ENCODE results near the gene GRIA1.
"Not testable (repeated sequence)": the region's sequence is repeated elsewhere in the genome, so short reads cannot be mapped to it uniquely, and the experiment has no call there.

Gene GRIA1

GRCh38 chr5:153670101-153670500, 179.6 kb downstream of the GRIA1 start:
- DNase-seq, result no peak

DNA sequence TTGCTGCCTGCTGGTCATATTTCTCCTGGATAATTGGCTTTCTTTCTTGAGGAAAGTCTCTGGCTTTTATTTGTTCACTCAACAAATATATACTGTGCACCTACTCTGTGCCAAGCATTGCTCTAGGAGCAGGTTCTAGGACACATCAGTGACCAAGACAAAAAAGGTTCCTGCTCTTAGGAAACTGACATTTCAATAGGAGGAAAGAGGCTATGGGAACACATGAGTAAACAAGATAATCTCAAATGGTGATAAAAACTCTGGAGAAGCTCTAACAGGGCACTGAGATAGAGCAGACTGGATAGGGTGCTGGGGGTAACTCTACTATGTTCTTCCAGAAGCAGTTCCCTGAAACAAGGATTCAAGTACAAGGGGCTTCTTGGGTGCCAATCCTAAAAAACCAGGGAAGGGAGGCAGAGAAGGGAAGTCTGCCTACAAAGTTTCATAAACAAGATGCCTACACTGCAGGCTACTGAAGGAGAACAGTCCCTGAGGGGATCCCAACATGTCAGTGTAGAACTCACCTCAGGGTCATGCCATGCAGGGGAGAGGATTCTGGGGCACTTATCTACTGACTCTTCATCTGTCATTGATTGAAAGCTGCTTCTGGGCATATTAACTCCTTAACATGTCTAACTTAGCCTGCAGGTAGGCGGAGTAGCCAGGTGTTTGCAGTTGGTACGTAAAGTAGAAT, 181.3 kb downstream of the GRIA1 start:
- no peak for DNase-seq

GRCh38 chr5:153672347-153673090, 182.0 kb downstream of the GRIA1 start:
- no peak for DNase-seq

- no peak for DNase-seq
These were observed 183.9 kb downstream of the GRIA1 start for GRCh38 chr5:153674356-153674755.

DNA sequence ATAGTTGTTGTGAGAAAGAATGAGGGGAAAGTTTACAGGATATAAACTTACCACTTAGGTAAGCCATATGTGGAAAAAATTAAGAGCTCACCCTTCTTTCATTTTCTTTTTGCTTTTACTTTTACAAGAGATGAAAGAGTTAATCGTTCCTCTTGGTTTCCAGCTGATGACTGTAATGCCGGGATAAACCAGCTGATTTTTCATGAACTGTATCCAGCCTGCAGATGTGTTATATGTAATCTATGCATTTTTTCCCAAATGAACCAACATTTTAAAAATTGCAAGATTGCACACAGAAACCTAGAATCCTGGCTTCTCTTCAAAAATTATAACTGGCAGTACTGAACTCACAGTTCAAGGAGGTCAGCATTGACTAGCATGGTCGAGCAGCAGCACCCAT, 185.9 kb downstream of the GRIA1 start:
- DNase-seq, result no peak

DNA sequence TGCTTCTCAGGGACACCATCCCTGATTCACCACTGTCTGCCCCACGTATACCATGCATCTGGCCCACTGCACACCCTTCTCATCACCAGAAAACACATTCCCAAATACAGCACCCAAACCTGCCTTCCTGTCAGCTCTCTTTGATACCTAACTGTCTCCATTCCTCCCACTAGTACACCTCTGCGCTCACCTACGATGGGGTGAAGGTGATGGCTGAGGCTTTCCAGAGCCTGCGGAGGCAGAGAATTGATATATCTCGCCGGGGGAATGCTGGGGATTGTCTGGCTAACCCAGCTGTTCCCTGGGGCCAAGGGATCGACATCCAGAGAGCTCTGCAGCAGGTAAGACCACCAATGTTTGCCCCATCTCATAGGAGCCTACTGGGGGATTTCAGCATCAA, 186.4 kb downstream of the GRIA1 start:
- no peak for DNase-seq

DNA sequence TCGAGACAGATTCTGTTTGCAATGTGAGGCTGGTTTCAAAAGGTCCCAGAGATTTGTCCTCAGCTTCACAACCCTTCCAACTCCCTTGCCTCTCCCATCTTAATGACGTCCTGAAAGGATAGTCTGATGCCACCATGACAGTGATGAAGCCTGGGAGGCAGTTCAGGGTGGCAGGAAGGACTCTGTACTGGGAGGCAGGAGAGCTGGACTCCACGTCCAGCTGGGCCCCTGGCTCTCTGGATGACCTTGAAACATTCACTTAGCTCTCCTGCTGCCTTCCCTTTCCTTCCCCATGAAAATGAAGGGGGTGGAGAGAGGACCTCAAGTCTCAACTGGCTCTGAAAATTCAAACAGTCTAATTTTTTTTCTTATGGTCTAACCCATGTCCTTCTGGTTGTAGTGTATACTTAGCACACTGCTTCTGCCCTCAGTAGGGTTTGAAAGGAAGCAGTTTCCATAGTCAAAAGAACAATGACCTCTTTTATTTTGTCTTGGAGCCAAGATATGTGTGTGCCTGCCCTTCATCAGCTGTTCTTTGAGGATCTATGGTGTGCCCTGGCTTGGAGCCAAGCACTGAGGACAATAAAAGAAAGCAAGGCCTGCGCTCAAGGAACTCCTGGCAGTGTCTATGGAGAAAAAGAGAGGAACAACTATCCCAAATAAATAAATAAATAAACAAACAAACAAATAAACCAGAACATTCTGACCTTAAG, 188.3 kb downstream of the GRIA1 start:
- DNase-seq, result no peak

- no peak for DNase-seq
These were observed 199.8 kb downstream of the GRIA1 start for GRCh38 chr5:153690236-153690635.

DNA sequence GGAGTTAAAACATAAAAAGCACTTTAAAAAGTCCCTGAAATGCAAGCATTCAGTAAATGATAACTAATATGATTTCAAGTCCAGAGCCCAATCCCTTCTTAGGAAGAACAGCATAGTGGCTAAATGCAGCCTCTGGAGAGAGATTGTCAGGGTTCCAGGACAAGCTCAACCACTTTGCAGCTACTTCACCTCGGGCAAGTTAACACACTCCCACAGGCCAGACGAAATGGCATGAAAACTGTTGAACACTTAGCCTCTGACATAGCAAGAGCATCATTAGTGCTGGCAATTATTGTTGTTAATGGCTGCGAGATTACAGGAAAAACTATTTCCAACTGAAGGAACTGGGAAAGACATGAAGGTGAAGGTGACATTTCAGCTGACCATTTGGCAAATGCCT, 205.8 kb downstream of the GRIA1 start:
- DNase-seq, result no peak

- DNase-seq, result no peak
These were observed 208.6 kb downstream of the GRIA1 start for GRCh38 chr5:153699035-153699434.

DNA sequence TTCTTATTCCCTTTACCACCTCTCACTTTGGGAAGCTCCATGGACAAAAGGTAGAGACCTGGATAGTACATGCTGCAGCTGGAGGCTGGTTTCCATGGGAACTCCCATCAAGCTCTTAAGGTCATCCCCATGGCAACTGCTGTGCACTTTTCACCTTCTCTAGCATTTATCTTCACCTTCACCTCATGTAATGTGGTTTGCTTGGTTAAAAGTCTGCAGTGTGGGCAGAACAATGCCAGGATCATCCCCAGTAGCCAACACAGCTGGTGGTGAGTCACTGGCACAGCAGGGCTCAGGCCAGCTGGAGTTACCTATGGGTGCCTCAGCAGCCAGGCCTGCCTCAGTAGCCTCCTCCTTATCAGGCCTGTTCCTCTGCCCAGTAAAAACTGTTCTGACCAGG, 210.5 kb downstream of the GRIA1 start:
- DNase-seq, result no peak

DNA sequence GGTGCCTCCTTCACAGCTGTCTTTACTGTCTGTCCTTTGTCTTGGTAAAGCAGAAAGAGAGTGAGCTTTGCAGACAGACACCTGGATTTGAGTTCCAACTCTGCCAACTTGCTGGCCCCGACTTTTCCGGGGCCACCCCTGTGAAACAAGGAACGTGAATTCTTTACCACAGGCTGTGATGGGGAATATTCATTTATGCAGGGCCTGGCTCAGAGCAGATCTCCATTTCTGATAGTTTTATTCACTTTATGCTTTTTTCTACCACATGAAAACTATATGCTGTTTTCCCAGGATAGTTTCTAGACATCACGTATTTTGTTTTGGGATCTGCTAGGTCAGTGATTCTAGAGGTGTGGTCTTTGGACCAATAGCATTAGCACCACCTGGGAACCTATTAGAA, 211.8 kb downstream of the GRIA1 start:
- no peak for DNase-seq

DNA sequence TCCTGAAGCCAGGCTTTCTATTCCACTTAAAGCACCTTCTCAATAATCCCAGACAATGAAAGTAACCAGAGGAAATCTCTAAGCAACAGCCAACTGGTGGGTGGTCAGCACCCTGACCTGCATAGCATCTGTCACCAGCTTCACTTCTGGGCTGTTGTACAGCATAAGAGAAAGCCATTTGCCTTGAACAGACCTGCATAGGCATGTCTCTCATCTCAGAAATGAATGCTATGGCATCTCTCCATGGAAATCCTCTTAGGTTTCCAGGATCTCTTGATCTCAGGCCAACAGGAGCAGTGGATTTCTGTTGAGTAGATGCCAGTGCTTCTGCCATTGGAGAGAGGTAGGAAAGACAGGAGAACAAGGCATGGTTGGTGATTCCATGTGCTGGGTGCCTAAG, 213.6 kb downstream of the GRIA1 start:
- DNase-seq, result no peak

- DNase-seq, result no peak
These were observed 217.2 kb downstream of the GRIA1 start for GRCh38 chr5:153707626-153708025.

DNA sequence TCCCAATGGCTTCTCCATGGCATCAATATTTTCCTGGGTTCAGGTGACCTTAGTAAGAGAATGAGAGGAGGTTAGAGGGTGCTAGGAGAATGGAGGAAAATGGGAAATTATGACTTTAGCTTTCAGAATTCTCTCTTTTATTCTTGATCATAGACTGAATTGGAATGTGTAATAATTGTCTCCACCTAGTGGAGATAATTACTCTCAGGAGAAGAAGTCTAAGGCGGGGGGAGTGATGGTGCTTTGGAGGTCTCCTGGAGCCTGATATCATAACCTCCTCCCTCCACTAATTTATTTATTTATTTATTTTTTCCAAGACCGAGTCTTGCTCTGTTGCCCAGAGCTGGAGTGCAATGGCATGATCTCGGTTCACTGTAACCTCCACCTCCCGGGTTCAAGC, 221.3 kb downstream of the GRIA1 start:
- no peak for DNase-seq

GRCh38 chr5:153712946-153713345, 222.5 kb downstream of the GRIA1 start:
- no peak for DNase-seq

DNA sequence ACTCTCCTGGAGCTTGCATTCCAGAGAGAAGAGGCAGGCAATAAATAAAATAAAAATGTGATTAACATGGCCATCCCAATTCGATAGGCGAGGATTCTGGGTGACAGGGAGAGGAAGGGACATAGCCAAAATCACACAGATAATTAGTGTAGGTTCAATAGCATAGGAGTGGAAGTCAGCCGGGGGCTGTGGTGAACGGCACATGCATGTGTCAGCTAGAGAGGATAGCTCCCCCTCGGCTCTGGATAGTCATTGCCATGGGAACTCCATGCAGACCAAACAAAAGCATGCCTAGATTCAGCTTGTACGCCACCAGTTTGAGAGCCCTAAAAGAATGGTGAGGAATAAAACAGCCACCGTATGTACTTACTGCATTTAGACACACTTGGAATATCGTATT, 223.5 kb downstream of the GRIA1 start:
- no peak for DNase-seq

- no peak for DNase-seq
These were observed 224.3 kb downstream of the GRIA1 start for GRCh38 chr5:153714798-153715197.

- no peak for DNase-seq
These were observed 226.8 kb downstream of the GRIA1 start for GRCh38 chr5:153717287-153717686.

GRCh38 chr5:153718713-153719112, 228.2 kb downstream of the GRIA1 start:
- no peak for DNase-seq

GRCh38 chr5:153719324-153719723, 228.9 kb downstream of the GRIA1 start:
- DNase-seq, result no peak

- not testable (repeated sequence) for DNase-seq
These were observed 232.6 kb downstream of the GRIA1 start for GRCh38 chr5:153723022-153723610.

DNA sequence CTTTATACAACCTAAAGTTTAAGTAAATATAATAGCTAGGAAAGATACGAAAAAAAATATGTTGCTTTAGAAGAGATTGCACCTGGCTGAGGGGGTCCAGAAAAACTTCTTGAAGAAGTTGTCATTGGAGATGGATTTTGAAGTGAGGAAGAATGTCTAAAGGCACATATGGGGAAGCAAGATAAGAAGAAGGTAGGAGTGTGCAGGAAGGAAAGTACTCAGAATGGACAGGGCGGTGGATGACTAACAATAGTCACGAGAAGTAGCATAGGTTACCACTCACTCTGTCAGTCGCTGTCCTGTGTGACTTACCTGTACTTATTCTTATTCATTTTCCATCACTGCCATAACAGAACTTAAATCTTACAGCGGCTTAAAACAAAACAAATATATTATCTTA, 251.6 kb downstream of the GRIA1 start:
- DNase-seq, result no peak

GRCh38 chr5:153744751-153745150, 254.3 kb downstream of the GRIA1 start:
- no peak for DNase-seq

Measured in midbrain (tissue), 1 donor.